LNCAP (cell line): ENCODE measurements around the gene SLC10A7.

Experiments
- CTCF ChIP-seq: fragments of 450-650 bp; IDR thresholded peaks from 2 replicates; pipeline ENCODE4 v1.5.1; 2017; ENCODE audit warnings: mild to moderate bottlenecking

SLC10A7 gene

GRCh38 chr4:146265950-146266490 lies 255.7 kb downstream of the SLC10A7 start:
- TF ChIP-seq CTCF, result no peak

GRCh38 chr4:146263793-146264192 lies 257.9 kb downstream of the SLC10A7 start:
- TF ChIP-seq CTCF, result no peak

- no peak for TF ChIP-seq CTCF
These were observed 260.7 kb downstream of the SLC10A7 start for GRCh38 chr4:146261041-146261440.

GRCh38 chr4:146260521-146260920 lies 261.2 kb downstream of the SLC10A7 start:
- TF ChIP-seq CTCF, result no peak

- TF ChIP-seq CTCF, result no peak
These were observed 264.2 kb downstream of the SLC10A7 start for GRCh38 chr4:146257511-146257910.

GRCh38 chr4:146256328-146256727 lies 265.4 kb downstream of the SLC10A7 start:
- no peak for TF ChIP-seq CTCF

GRCh38 chr4:146255874-146256273 lies 265.9 kb downstream of the SLC10A7 start:
- TF ChIP-seq CTCF, result no peak

- no peak for TF ChIP-seq CTCF
These were observed 266.3 kb downstream of the SLC10A7 start for GRCh38 chr4:146255463-146255862.
